Epithelial cell of proximal tubule (primary cell): ENCODE results near the gene GPX5. TPM values are rescaled to one million over a fixed set of nuclear protein-coding genes. Genes with fewer than 3 reads are reported as not detected.

ENCODE experiments used
- DNase-seq: peaks from one replicate; pipeline ENCODE4 v3.0.0-alpha.2; 2011; ENCODE audit warnings: low read depth
- H3K4me3 ChIP-seq: 2 replicates; pipeline ENCODE4 v1.5.1; 2011; ENCODE audit warnings: low read depth, mild to moderate bottlenecking, low read length
- total RNA-seq: library from RNA; depleted of rRNA; stranded (reverse); fragments of >200 nt; gene quantifications from 2 replicates; pipeline ENCODE4 v1.2.3, GENCODE V29; 2015
- TF ChIP-seq, protein P1 (sequence below): conservative IDR thresholded peaks from 2 replicates; pipeline ENCODE4 v1.5.1; 2012; ENCODE audit warnings: low read depth, mild to moderate bottlenecking, low read length

Gene GPX5
- total RNA-seq, 1 donor from 2014 or later = not detected

DNA sequence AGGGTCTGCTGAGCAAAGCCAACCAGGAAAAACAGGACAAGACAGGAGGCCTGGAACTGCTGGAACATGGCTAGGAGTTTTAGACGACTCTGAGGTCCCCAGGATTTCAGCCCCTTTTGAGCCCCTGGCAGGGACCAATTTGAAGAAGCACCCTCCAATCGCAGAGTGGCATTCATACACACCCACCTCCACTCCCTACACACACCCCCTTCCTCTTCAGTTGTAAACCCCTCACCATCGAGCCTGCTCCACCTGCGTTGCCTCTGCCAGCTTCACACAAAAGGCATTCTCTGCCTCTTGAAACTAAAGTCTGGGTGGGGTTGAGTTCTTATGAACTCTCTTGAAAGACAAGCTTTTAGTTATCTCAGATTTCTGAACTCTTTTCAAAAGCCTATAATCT is 10.0 kb upstream of the GPX5 start, which contains the start of gene GPX6:
TSS of gene GPX6 (minus strand) at position 118 of the 400 bp plus-strand sequence. CDS start at position 68, 50 bp downstream.
- no peak for DNase-seq
- TF ChIP-seq, protein P1, sequence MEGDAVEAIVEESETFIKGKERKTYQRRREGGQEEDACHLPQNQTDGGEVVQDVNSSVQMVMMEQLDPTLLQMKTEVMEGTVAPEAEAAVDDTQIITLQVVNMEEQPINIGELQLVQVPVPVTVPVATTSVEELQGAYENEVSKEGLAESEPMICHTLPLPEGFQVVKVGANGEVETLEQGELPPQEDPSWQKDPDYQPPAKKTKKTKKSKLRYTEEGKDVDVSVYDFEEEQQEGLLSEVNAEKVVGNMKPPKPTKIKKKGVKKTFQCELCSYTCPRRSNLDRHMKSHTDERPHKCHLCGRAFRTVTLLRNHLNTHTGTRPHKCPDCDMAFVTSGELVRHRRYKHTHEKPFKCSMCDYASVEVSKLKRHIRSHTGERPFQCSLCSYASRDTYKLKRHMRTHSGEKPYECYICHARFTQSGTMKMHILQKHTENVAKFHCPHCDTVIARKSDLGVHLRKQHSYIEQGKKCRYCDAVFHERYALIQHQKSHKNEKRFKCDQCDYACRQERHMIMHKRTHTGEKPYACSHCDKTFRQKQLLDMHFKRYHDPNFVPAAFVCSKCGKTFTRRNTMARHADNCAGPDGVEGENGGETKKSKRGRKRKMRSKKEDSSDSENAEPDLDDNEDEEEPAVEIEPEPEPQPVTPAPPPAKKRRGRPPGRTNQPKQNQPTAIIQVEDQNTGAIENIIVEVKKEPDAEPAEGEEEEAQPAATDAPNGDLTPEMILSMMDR = no peak
- no peak within 1 kb of the TSS for H3K4me3 ChIP-seq

DNA sequence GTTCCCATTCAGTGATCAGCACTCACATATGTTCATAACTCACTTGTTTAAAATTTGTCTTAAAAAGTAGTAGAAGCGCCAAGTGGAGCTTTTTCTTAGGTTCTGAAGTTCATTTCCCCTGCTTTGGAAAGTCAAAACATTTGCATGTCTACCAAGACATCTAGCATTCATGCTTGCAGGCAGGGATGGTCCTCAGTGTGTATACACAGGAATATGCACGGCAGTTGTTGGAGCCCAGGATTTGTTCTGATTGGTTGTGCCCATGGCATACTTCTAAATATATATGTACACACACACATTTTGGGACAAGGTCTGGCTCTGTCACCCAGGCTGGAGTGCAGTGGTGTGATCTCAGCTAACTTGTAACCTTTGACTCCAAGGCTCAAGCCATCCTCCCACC is 7.7 kb upstream of the GPX5 start:
- no peak overlapping the region for H3K4me3 ChIP-seq
- TF ChIP-seq, protein P1 = no peak
- DNase-seq = no peak

DNA sequence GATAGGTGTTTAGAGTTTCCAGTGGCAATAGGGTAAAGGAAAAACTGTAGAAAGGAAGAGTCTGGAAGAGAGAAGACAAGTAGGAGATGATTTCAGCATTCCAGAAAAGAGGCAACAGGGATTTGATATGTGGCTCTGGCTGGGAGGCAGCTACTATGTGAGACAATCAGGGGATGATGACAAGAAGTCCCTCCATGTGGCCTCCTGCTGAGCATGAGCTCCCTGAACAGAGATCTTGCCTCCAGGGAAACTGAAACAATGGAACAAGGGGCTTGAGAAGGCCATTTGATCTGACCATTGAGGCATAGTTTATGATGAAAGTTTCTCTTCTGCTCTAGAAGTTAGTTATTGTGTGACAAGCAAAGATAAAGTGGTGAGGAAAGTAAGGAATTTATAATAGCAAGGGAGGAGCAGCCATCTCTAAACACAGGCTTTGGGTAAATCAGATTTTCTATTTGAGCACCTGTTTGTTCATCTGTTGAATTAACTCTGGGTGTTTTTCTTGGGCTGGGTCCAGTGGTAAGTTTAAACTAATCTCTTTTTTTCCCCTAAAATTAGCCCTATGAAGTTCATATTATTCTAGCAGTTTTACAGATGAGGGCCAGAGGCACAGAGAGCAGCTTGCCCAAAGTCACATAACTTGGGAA is 3.0 kb upstream of the GPX5 start:
- TF ChIP-seq, protein P1 = no peak

DNA sequence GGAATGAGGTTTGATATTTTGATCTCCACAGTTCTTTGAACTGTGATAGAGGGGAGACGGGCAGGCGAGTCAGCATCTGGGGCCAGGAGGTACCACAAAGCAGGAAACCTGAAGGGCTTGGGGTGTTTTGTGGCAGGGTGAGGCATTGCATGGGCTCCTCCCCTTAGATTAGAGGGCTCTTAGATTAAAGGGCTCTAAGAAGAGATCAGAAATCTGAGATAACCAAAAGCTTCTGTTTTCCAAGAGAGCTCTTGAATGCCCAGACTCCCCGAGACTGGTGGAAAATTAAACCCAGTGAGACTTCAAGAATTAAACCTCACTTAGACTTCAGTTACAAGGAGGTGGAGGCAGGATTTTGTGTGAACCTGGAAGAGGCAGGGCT is 2.4 kb upstream of the GPX5 start:
- TF ChIP-seq, protein P1 = no peak
- no peak for DNase-seq

More for the DNA sequence above, 3.0 kb upstream of the GPX5 start:
- no peak overlapping the region for H3K4me3 ChIP-seq
- DNase-seq = no peak

DNA sequence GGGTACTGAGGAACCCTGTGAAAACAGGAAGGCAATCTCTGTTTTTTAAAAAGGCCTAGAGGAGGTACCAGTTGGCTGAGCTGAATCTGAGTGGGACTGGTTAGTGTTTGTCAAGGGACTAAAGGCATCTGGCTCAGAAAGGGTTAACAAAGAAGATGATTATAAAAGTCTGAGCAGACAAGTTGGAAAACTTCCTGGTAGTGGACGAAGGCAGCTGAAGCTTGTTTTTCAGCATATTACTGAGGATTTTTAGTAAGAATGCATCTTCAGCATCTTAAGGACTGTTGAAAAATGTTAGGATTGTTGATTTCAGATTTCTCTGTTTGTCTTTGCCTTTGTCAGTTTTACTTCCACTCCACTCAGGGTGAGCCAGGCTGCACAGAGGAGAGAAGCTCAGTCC is 5.1 kb downstream of the GPX5 start:
- H3K4me3 ChIP-seq = no peak overlapping the region
- no peak for DNase-seq
- TF ChIP-seq, protein P1 = no peak

More for the DNA sequence above, 2.4 kb upstream of the GPX5 start:
- no peak overlapping the region for H3K4me3 ChIP-seq

DNA sequence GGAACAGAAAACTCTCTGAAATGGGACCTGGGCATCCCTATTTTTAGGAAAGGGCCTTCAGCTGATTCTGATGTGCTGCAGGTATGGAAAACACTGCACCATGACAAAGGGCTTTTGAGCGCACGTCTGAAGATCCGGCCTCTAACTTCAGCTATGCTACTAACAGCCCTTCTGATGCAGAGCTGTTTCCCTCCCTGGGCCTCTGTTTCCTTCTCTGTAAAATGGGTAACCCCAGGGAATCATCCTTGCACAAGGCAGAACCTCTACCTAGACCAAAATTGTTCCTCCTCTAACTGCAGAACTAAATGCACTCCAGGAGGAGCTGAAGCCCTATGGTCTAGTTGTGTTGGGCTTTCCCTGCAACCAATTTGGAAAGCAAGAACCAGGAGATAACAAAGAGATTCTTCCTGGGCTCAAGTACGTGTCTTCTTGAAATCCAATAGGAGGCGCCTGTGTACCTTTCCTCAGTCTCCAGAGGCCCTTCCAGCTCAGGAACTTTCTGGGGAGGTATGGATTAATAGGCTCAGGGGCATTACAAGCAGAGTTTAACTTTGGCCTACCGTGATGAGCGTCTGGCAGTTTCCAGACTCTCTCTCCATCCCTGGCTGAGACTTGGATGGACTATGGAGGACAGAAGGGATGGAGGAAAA is 5.9 kb downstream of the GPX5 start:
- no peak for DNase-seq

More for the DNA sequence above, 5.9 kb downstream of the GPX5 start:
- H3K4me3 ChIP-seq = no peak overlapping the region
- TF ChIP-seq, protein P1 = peak; percentile 53
